T-cell (primary cell): Measurements from ENCODE around the gene DOCK4. TPM values are rescaled to one million over a fixed set of nuclear protein-coding genes. Genes with fewer than 3 reads are reported as not detected.

Experiments used
- ATAC-seq, 4 experiments: fragments of 200-7000 bp in 3 of 4; fragments of 150-1000 bp in 1 of 4; cut with Tn5 transposase; replicated peaks in 1 of 4; 1 replicate in 3 of 4; 2 replicates in 1 of 4; pipeline ENCODE4 v1.10.0; 2021; ENCODE audit warnings: moderate library complexity in 3 of 4, mild to moderate bottlenecking in 2 of 4, moderate number of reproducible peaks in 1 of 4
- CTCF ChIA-PET, 2 donors: fragments of 300-600 bp; sonication (Branson Sonifier 250); formaldehyde crosslinking; loops; one replicate each; lab custom pipeline; 2022; ENCODE audit warnings: antibody characterized with exemption in 2 of 2; lab: Charles Lee
- POLR2A ChIA-PET, 2 donors: fragments of 300-600 bp; sonication (Branson Sonifier 250); formaldehyde crosslinking; loops; one replicate each; lab custom pipeline; 2022; ENCODE audit warnings: antibody characterized with exemption in 2 of 2; lab: Charles Lee
- DNase-seq, 35 experiments: peaks; one replicate each; pipeline versions ENCODE4 v3.0.0 to v3.0.0-alpha.2; 2013 to 2023
- H3K27ac ChIP-seq: one replicate; pipeline ENCODE4 v1.5.1; 2013; ENCODE audit warnings: low read length
- H3K27me3 ChIP-seq, 2 experiments: replicated peaks in 1 of 2; 1 replicate in 1 of 2; 2 replicates in 1 of 2; pipeline versions ENCODE4 v1.6.1 to v1.7.0; 2013; ENCODE audit warnings: low read length in 1 of 2, mixed read lengths in 1 of 2; ENCODE audit not compliant: control insufficient read depth in 2 of 2, insufficient read depth in 2 of 2; ENCODE audit errors: extremely low read depth in 1 of 2
- H3K36me3 ChIP-seq, 2 donors: 1 replicate in 1 of 2; 2 replicates in 1 of 2; pipeline versions ENCODE4 v1.6.1 to v1.7.0; 2013; ENCODE audit warnings: low read length in 1 of 2; ENCODE audit not compliant: control insufficient read depth in 2 of 2, insufficient read depth in 1 of 2; ENCODE audit errors: extremely low read depth in 1 of 2
- H3K4me1 ChIP-seq, 2 experiments: 1 replicate in 1 of 2; 2 replicates in 1 of 2; pipeline versions ENCODE4 v1.6.1 to v1.7.0; 2013; ENCODE audit warnings: low read length in 2 of 2, mixed read lengths in 1 of 2; ENCODE audit not compliant: insufficient read depth in 2 of 2, control insufficient read depth in 1 of 2; ENCODE audit errors: extremely low read depth in 1 of 2
- H3K4me3 ChIP-seq, 2 donors: 1 replicate in 1 of 2; 2 replicates in 1 of 2; pipeline versions ENCODE4 v1.5.1 to v1.7.0; 2013; ENCODE audit warnings: mild to moderate bottlenecking in 2 of 2, low read length in 1 of 2, moderate library complexity in 1 of 2; ENCODE audit not compliant: control insufficient read depth in 1 of 2; ENCODE audit errors: extremely low read depth in 1 of 2
- H3K9me3 ChIP-seq: 2 replicates; pipeline ENCODE4 v1.7.0; 2013
- H3K27ac Mint-ChIP-seq, 2 donors: one replicate each; pipeline ENCODE4 v1.8.0; 2020 to 2021; ENCODE audit warnings: mild to moderate bottlenecking in 2 of 2, mixed read lengths in 2 of 2
- H3K27me3 Mint-ChIP-seq, 2 donors: one replicate each; pipeline ENCODE4 v1.8.0; 2021 to 2022; ENCODE audit warnings: mixed read lengths in 2 of 2
- H3K36me3 Mint-ChIP-seq: one replicate; pipeline ENCODE4 v1.8.0; 2021; ENCODE audit warnings: mixed read lengths
- H3K4me1 Mint-ChIP-seq, 3 donors: one replicate each; pipeline ENCODE4 v1.8.0; 2020 to 2022; ENCODE audit warnings: mixed read lengths in 3 of 3, mild to moderate bottlenecking in 1 of 3
- H3K4me3 Mint-ChIP-seq, 3 donors: one replicate each; pipeline ENCODE4 v1.8.0; 2020 to 2022; ENCODE audit warnings: mild to moderate bottlenecking in 3 of 3, mixed read lengths in 3 of 3, moderate library complexity in 3 of 3
- H3K9me3 Mint-ChIP-seq, 3 donors: one replicate each; pipeline ENCODE4 v1.8.0; 2020 to 2022; ENCODE audit warnings: mixed read lengths in 3 of 3
- WGBS: methylation state at CpG from one replicate; pipeline ENCODE4 v1.1.5; 2013; ENCODE audit warnings: missing lambda C conversion rate; ENCODE audit not compliant: insufficient coverage; 5-methylcytosine and 5-hydroxymethylcytosine counted together
- total RNA-seq, 35 experiments: library from RNA in 6 of 35; stranded (reverse) in 6 of 35; fragments of 120-200 nt in 1 of 35; gene quantifications; one replicate each; pipeline versions ENCODE4 v1.2.1 to v1.2.4 and lab custom pipeline; 2013 to 2026

The DOCK4 gene
- total RNA-seq, 5 donors from 2014 or later (not counting 1 experiment from before 2014, with no cell fraction given): 0.35 to 1.4 (median 0.85) TPM

GRCh38 chr7:112067200-112067599 lies 139.0 kb downstream of the DOCK4 start:
- ATAC-seq (no peak), DNase-seq (no peak)
- 83% methylated on average over 1 of the region's 2 CpGs for WGBS
- no peaks in the 10 kb centered on the region for H3K4me1 ChIP-seq
- ChIA-PET POLR2A (no interaction called here), CTCF (no interaction called here)
- H3K9me3 ChIP-seq: no peaks in the 10 kb centered on the region
- H3K27ac Mint-ChIP-seq: no peak overlapping the region
- H3K36me3 Mint-ChIP-seq: no peaks in the 10 kb centered on the region
- no peak overlapping the region for H3K27ac ChIP-seq
- no peaks in the 10 kb centered on the region for H3K4me1 Mint-ChIP-seq
- no peaks in the 10 kb centered on the region for H3K36me3 ChIP-seq
- no peak overlapping the region for H3K4me3 ChIP-seq
- H3K9me3 Mint-ChIP-seq: no peaks in the 10 kb centered on the region
- no peak overlapping the region for H3K4me3 Mint-ChIP-seq
- peaks cover 0 to 6% of the 10 kb centered on the region in 2 donors for H3K27me3 Mint-ChIP-seq
- no peaks in the 10 kb centered on the region for H3K27me3 ChIP-seq

GRCh38 chr7:112065758-112066157 lies 140.4 kb downstream of the DOCK4 start:
- H3K27ac ChIP-seq: no peak overlapping the region
- no peak overlapping the region for H3K4me3 ChIP-seq
- no peak overlapping the region for H3K4me3 Mint-ChIP-seq
- no peaks in the 10 kb centered on the region for H3K4me1 ChIP-seq
- H3K27me3 Mint-ChIP-seq: peaks cover 0 to 6% of the 10 kb centered on the region in 2 donors
- POLR2A ChIA-PET: no interaction called here
- no peaks in the 10 kb centered on the region for H3K36me3 Mint-ChIP-seq
- CTCF ChIA-PET: no interaction called here
- H3K4me1 Mint-ChIP-seq: no peaks in the 10 kb centered on the region
- H3K27me3 ChIP-seq: no peaks in the 10 kb centered on the region
- H3K27ac Mint-ChIP-seq: no peak overlapping the region
- no peak for ATAC-seq
- DNase-seq: no peak
- H3K9me3 ChIP-seq: no peaks in the 10 kb centered on the region
- no CpG with 5 or more reads among the region's 1 CpG for WGBS
- no peaks in the 10 kb centered on the region for H3K9me3 Mint-ChIP-seq
- H3K36me3 ChIP-seq: no peaks in the 10 kb centered on the region

GRCh38 chr7:112064627-112065385 lies 141.4 kb downstream of the DOCK4 start:
- WGBS: 84% methylated on average over 2 of the region's 5 CpGs
- H3K4me3 Mint-ChIP-seq: no peak overlapping the region
- H3K4me1 Mint-ChIP-seq: no peaks in the 10 kb centered on the region
- Histone ChIP-seq H3K36me3 (no peaks in the 10 kb centered on the region), H3K4me1 (no peaks in the 10 kb centered on the region), H3K9me3 (no peaks in the 10 kb centered on the region), H3K27me3 (no peaks in the 10 kb centered on the region), H3K4me3 (no peak overlapping the region), H3K27ac (no peak overlapping the region)
- H3K27me3 Mint-ChIP-seq: peaks cover 0 to 5% of the 10 kb centered on the region in 2 donors
- DNase-seq (no peak), ATAC-seq (no peak)
- no peaks in the 10 kb centered on the region for H3K36me3 Mint-ChIP-seq
- no peaks in the 10 kb centered on the region for H3K9me3 Mint-ChIP-seq
- H3K27ac Mint-ChIP-seq: no peak overlapping the region
- CTCF ChIA-PET: no interaction called here
- POLR2A ChIA-PET: no interaction called here

GRCh38 chr7:112063974-112064373 lies 142.2 kb downstream of the DOCK4 start:
- CTCF ChIA-PET: no interaction called here

GRCh38 chr7:112061051-112061450 lies 145.1 kb downstream of the DOCK4 start:
- H3K4me3 ChIP-seq: no peak overlapping the region
- Mint-ChIP-seq H3K36me3 (no peaks in the 10 kb centered on the region), H3K27me3 (peaks cover 0 to 4% of the 10 kb centered on the region in 2 donors), H3K27ac (no peak overlapping the region), H3K9me3 (no peaks in the 10 kb centered on the region), H3K4me1 (no peaks in the 10 kb centered on the region), H3K4me3 (no peak overlapping the region)
- ChIA-PET POLR2A (no interaction called here), CTCF (interaction anchor here in 1 of 2 donors (0.7 kb wide), 2 partner anchors 469 to 1654 kb away, joined by 3 to 4 read pairs; no protein-coding TSS in a partner anchor)
- no peaks in the 10 kb centered on the region for H3K4me1 ChIP-seq
- WGBS: 83% methylated on average over 1 of the region's 3 CpGs
- no peaks in the 10 kb centered on the region for H3K27me3 ChIP-seq
- no peak for ATAC-seq
- H3K9me3 ChIP-seq: no peaks in the 10 kb centered on the region
- no peak overlapping the region for H3K27ac ChIP-seq
- DNase-seq: no peak
- no peaks in the 10 kb centered on the region for H3K36me3 ChIP-seq

More at GRCh38 chr7:112063974-112064373, 142.2 kb downstream of the DOCK4 start:
- no peaks in the 10 kb centered on the region for H3K9me3 Mint-ChIP-seq
- H3K4me1 Mint-ChIP-seq: no peaks in the 10 kb centered on the region
- DNase-seq (no peak), ATAC-seq (no peak)
- Histone ChIP-seq H3K36me3 (no peaks in the 10 kb centered on the region), H3K4me3 (no peak overlapping the region), H3K27me3 (no peaks in the 10 kb centered on the region), H3K27ac (no peak overlapping the region), H3K9me3 (no peaks in the 10 kb centered on the region), H3K4me1 (no peaks in the 10 kb centered on the region)
- peaks cover 0 to 4% of the 10 kb centered on the region in 2 donors for H3K27me3 Mint-ChIP-seq
- H3K27ac Mint-ChIP-seq: no peak overlapping the region
- POLR2A ChIA-PET: no interaction called here
- WGBS: no CpG with 5 or more reads among the region's 2 CpGs
- H3K36me3 Mint-ChIP-seq: no peaks in the 10 kb centered on the region
- no peak overlapping the region for H3K4me3 Mint-ChIP-seq

- no CpG with 5 or more reads among the region's 2 CpGs for WGBS
- no peak for DNase-seq
- ATAC-seq: no peak
These were observed 145.6 kb downstream of the DOCK4 start for GRCh38 chr7:112060625-112061024.

More at GRCh38 chr7:112060625-112061024, 145.6 kb downstream of the DOCK4 start:
- Histone ChIP-seq H3K4me1 (no peaks in the 10 kb centered on the region), H3K36me3 (no peaks in the 10 kb centered on the region), H3K4me3 (no peak overlapping the region), H3K27me3 (no peaks in the 10 kb centered on the region), H3K27ac (no peak overlapping the region), H3K9me3 (no peaks in the 10 kb centered on the region)
- Mint-ChIP-seq H3K4me1 (no peaks in the 10 kb centered on the region), H3K27me3 (peaks cover 0 to 4% of the 10 kb centered on the region in 2 donors), H3K36me3 (no peaks in the 10 kb centered on the region), H3K4me3 (no peak overlapping the region), H3K27ac (no peak overlapping the region), H3K9me3 (no peaks in the 10 kb centered on the region)
- CTCF ChIA-PET: no interaction called here
- POLR2A ChIA-PET: no interaction called here
